Measurements from ENCODE around the gene BBIP1.
"Not testable (repeated sequence)": the region's sequence is repeated elsewhere in the genome, so short reads cannot be mapped to it uniquely, and the experiment has no call there.

The BBIP1 gene

DNA sequence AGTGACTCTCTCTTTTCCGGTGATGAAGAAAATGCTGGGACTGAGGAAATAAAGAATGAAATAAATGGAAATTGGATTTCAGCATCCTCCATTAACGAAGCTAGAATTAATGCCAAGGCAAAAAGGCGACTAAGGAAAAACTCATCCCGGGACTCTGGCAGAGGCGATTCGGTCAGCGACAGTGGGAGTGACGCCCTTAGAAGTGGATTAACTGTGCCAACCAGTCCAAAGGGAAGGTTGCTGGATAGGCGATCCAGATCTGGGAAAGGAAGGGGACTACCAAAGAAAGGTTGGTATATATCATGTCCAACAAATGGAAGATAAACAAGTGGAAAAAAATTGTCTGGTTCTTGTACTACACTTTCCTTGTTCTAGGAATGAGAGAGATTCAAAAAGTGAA is 37.7 kb downstream of the BBIP1 start:
- no peak for DNase-seq

DNA sequence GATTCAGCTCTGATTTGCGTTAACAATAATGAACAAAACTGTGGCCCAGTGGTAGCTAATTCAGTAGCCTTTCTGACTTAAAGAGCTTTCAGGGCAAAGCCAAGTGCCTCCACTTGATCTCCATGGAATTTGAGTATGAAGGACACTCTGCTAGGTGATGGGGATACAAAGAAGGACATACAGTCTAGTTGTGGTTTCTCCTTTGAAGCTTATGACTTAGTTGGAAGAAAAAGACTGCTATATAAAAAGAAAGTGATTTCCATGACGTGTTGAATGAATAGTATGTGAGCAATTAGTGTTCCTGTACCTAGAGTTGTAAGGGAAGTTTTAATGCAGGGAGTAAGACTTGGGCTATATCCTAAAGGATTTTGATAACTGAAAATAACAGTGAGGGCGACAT is 39.0 kb downstream of the BBIP1 start:
- DNase-seq, result no peak

DNA sequence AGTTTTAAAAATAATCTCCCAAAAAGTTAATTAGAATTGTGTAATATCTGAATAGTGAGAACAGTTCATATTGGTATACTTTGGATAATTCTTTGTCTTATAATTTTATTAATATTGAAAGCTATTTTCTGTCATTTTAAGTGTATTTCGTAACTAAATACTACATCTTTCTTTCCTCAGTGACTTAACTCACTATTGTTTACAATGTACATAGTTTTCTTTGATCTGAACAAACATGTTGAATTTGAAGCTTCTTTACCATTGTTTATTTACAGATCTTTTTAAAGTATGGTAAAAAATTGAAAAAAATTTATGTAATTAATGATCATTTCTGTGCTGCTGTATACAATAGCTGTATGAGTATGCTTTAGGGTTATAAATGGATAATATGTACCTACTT is 42.2 kb downstream of the BBIP1 start:
- DNase-seq, result no peak

DNA sequence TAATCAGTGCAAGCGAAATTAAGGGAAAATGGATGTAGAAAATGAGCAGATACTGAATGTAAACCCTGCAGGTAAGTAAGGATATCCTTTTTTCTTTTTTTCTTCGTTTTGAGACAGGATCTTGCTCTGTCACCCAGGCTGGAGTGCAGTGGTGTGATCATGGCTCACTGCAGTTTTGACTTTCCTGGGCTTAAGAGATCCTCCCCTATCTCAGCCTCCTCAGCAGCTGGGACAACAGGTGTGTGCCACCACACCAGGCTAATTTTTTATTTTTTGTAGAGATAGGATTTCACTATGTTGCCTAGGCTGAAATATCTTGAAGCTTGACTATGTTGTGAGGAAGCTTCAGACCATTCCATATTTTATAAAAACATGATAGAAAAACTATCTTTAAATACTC is 43.0 kb downstream of the BBIP1 start:
- no peak for DNase-seq

DNA sequence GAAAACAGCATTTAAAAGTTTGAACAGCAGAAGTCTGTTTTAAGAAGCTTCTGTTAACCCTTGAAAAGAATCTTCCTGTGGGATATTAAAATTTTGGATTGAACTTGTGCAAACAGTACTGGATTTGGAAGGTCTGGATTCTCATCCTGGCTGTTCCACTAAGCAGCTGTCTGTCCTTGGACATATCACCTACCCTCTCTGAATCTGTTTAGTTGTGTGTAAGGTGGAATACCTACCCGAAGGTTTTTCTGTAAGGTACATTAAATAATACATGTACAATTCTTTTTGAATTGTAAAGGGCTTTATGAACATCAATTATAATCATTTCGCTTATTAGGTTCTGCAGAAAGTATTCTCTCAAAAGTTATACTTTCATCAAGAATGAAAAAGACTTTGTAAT is 45.0 kb downstream of the BBIP1 start:
- DNase-seq, result no peak

DNA sequence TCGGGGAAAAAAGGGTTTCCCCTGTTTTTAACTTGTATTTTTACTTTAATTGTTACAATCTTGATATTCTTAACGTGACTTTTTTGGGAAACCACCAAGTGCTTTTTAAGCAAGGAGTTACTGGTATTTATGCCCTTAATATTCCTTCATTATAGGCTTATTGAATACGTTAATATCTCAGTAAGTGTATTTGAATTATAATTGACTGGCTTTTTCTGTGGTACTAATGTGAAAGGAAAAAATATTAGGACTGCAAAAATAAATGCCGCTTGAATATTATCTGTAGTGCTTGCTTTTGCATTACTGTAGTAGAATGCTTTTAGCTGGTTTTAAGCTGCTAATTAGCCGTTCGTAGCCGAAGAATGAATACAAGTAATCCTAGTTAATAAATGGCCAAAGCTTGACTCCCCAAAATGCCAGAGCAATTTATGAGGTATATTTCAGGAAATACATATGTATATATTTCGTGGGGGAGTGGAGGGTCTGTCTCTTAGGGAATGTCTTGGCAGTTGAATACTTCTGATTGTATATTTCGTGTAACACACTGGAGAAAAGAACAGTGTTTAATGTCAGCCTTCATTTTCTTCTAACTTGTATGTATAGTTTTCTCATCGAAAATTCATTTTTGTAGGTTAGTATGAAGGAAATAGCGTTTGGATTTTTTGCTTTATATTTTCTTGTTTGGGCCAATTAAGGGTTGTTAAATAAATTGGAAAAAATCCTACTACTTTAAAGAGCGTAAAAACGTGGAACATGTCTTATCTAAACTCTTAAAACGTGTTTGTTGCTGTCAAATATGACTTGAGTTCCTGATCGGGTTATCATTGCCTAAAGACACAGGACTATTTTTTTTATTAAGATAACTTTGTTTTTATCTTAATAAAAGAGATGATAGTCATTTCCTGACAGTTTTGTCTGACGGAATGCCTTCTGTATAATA is 45.7 kb downstream of the BBIP1 start:
- DNase-seq, result no peak

DNA sequence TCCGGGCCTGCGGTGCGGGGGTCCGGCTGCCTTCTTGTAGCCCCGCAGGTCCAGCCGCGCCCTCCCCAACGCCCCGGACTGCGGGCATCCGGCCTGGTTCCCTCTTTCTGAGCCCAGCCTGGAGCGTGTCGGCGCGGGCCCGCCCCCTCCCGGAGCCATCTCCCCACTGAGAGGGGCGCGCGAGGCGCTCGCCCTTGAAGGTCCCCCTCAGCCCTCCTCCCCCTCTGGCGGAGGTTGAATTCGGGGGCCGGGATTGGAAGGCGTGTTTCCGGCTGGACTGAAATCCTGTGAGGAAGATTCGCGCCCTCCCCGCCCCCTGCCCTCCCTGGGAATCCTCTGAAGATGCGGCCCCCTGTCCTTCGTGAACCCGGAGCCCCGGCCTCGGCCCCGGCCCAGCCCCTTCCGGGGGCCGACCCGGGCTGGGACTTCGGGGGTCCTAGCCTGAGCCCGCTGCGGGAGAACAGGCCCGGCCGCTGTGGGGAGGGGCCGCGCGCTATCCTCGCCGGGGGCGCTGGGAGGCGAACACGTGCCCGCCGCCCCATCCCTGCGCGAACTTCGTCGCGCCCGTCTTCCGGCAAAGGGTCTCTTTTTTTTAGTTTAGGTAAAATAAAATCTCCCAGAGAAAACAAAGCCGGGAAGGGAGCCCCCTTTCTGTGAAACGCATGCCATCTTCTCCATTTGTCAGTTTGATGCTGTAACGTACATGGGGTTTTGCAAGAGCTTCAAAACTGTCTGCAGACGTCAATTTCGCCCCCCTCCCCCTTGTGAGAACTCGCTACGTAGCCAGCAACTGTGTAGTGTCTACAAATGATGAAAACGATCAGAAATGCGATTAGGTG is 46.6 kb downstream of the BBIP1 start:
- DNase-seq, result no peak

DNA sequence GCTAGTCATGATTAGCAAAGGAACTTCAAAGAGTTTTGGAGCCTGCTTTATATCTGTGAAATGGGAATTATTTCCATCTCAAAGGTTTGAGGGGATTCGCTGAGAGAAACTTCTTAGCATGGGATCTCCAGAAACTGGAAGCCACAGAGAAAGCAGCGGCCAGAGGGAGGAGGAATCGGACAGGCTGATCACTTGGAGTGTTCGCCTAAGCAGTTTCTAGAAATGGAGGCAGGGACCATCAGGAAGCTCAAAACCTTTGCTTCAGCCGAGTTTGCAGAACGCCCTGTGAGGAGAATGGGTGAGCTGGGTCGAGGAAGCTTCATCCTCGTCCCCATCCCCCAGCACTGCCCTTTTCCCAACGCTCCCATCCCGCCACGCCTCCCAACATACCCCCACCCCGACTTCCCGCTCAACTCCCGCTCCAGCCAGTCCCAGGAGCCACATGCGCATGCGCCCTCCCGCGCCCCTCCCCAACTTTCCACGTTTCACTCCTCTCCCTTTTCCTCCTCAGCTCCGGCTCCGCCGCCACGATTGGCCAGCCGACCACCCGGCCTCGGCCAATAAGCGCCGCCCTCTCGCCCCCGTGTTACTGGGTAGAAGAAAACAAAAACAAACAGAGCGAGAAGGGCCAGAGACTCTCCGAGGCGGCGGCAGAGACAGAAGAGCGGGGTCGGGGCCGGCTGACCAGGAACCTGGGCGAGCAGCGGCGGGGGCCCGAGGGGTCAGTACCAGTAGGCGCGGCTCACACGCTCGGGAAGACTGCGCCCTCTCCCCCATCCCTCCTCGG is 47.5 kb downstream of the BBIP1 start, which contains the start of gene PDCD4:
TSS of gene PDCD4 (plus strand) at position 631 of the 787 bp plus-strand sequence. CDS start 4,100 bp downstream, outside the sequence.
- peak; percentile 73 for DNase-seq

DNA sequence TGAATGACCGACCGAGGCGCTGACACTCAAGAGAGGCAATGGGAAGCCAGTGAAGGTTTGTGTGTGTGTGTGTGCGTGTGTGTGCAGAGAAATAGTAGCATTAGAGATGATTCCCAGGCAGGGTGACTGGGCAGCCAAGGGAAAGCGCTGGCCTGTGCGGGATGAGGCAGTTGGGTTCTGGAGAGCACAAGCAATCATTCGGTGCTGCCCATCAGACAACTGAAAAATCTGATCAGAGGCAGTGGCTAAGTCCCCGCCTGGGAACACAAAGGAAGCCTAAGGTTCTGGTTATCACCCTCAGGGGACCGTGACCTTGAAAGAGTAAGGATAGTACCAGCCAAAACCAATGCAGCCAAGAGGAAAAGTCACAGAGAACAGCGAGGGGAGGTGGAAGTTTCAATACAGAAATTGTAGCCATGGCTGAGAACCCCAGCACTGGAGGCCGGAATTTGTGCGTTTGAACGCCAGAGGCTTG is 48.1 kb downstream of the BBIP1 start:
- no peak for DNase-seq

DNA sequence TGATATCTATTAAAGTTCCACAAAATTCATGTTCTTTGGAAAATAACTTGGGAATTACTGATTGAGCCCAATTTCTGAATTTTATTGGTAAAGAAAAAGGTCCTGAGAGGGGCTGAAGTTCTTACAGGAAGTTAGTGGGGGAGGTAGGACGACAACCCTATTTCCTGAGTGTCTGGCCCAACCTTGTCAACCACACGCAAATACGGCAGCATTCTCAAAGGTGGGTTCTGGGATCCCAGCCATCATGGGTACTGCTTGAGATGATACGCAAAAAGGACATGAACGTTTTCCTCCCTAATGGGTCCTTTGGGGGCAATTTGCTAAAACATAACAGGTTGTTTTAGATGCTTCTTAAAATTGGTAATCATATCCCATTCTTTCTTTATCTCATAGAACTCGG is 50.0 kb downstream of the BBIP1 start:
- DNase-seq, result no peak

DNA sequence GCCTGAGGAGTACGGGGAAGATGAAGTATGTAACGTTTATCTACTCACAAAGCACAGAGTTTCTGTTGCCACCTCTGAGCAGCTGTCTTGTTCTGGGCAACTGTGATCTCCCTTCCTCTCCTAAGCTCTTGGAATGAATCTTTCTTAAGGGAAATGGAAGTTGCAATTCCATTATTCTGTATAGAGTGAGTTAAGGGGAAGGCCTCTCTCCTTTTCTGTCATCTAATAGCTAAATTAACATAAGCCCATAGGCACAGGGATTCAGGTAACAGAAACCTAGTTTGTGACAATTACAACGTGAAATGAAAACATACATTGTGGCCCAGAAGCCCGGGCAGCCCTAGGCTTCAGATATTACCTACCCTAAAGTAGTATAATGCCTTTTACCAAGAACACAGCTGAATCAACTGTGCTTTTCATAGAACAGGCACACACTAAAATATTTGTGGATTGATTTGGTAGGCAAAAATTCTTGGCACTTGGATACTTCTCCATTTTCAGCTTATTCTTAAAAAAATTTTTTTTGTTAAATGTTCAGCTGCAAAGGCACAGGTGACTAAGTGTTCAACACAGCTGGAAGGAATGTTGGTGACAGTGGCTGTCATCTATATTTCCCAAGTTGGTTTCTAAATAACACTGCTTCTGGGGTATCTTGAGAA is 51.0 kb downstream of the BBIP1 start:
- DNase-seq, result no peak

DNA sequence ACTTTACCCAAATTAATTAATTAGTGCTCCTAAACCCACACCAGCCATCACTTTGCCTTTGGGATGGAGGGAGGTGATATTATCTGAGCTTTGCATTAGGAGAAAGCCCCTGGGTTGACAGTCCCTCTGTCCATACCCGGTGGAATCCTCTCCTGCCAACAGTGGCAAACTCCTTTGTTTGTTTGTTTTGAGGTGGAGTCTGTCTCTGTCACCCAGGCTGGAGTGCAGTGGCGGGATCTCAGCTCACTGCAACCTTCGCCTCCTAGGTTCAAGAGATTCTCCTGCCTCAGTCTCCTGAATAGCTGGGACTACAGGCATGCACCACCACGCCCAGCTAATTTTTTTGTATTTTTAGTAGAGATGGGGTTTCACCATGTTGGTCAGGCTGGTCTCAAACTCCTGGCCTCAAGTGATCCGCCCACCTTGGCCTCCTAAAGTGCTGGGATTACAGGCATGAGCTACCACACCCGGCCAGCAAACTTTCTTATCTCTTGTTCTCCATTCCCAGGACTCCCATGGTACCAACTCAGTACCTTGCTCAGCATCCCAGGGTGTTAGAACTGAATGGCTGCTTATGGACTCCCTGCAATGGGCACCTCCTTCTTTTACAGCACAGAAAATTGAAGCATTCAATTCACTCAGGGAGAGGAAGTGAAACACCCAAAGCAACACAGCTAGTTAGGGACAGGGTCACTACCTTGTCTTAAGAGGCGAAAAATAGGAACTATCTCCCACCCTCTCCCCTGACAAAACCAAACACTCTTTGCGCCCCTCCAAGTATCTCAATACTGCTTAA is 51.8 kb downstream of the BBIP1 start:
- not testable (repeated sequence) for DNase-seq

DNA sequence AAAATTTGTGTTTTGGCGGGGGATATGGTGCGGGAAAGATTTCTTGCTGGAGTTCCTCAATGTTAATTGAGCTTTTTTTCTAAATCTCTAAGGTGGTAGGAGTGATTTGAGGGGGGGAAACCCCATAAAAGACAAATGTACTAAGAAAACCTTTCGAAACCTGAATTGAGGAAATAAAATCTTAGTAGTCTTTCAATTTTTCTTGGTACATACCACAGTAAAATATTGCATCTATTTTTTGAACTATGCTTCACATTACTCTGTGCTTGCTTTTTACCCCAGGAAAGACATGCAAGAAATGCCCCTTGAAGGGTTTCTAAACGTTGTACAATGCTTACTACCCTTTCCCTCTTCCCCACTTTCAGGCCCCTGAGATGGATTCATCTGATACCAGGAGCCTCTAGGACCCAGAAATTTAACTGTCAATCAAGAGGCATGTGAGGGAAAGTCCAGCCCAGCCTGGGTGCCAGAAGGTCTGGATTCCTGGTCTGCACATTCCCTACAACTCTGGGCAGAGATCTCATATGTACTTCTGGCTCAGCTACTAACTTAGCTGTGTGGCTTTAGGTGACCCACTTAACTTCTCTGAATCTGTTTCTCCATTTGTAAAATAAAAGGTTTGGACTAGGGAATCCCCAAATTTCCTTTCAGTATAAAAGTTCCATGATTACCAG is 53.0 kb downstream of the BBIP1 start:
- DNase-seq, result no peak

DNA sequence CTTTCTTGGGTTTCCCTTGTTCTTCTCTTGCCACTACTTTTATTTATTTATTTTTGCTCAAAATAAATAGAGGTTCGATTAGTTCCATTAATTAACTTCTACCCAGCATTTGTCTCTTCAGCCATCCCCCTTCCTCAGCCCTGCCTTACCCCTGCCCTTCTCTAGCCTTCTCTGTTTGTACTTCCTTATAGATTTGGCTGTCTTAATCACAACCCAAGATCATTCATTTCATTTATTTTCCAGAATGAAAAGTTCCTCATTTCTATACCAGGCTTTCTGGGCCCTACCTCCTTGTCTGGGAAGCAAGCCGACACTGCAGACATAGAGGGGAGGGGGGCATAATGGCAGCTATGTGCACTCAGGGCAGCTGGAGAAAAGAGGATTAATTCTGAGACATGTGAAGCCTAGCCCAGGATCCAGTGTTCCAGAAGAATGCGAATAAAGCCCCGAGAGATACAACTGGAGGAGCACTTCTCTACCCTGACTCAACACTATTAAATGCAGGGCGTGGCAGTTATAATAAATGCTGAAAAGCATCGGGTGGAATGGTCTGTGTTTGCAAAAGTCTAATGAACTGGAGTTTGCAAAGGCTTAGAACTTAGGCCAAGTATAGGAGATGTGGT is 53.7 kb downstream of the BBIP1 start:
- DNase-seq, result no peak

DNA sequence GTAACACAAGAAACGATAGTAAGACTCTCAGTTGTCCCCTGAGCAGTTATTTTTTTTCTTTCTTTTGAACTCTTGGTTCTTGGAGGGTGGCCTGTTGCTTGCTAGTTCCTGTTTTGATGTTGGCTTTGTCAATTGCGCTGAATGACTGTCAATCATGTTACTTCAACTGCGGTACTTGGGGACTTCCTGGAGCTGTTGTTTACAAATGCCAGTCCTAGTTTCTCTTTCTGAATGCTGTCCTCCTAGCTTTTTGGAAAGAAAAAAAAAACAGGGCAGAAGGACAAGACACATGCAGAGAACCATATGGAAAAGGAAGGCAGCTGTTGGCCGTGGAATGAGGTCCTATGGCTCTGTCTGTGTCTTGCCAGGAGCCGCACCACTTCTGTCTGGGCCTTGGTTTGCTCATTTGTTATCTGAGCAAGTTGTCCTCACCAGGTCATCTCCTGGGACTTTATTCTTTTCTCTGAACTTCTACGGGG is 54.3 kb downstream of the BBIP1 start:
- DNase-seq, result no peak

DNA sequence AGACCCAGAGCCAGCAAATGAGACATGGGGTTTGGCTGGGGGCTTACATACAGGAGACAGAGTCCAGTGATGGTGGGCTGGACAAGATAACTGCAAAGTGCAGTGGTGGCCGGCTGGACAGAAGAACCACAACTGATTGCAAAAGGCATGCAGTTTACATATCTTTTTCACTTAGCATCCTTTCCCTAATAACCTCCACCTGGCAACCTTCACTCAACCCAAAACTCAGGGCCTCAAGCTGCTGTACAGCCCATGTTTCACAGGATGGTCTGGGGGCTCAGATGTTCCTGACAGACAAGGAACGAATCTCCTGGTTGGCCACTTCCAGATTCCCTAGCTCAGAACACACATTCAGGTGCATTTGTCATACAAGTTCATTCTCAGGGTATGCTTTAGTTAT is 55.0 kb downstream of the BBIP1 start:
- no peak for DNase-seq

DNA sequence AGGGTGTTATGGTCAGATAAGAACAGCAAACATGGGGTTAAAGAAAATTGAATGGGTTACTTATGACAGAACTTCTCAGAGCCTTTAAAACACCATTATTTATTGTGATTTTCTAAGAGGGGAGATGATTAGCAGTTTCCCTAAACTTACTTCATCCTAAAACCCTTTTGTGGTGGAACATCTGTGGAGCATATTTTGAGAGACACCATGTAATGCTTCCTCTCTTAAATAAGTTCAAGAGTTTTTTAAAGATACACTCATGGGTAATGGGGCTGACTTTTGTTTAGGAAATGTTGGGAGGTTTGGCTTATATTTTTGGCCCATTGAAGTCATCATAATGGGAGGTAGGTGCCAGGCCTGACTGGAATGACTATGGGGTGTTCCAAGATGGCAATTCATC is 55.6 kb downstream of the BBIP1 start:
- no peak for DNase-seq

DNA sequence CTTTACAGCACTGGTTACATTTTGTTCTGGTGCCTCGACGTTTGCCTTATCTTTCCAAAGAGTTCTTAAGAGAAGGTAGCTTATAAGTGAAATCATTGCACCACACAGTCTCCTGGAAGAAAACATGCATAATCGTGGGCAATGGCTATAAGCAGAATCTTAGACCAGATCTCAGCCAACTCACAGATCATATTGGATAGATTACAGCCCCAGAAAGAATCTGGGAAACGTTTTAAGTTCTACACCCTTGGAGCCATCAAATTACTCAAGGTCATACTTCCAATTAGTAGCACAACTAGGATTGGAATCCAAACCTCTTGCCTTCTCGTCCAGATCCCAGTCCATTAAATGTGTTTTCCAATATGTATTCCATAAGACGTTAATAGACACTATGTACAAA is 56.0 kb downstream of the BBIP1 start:
- no peak for DNase-seq

DNA sequence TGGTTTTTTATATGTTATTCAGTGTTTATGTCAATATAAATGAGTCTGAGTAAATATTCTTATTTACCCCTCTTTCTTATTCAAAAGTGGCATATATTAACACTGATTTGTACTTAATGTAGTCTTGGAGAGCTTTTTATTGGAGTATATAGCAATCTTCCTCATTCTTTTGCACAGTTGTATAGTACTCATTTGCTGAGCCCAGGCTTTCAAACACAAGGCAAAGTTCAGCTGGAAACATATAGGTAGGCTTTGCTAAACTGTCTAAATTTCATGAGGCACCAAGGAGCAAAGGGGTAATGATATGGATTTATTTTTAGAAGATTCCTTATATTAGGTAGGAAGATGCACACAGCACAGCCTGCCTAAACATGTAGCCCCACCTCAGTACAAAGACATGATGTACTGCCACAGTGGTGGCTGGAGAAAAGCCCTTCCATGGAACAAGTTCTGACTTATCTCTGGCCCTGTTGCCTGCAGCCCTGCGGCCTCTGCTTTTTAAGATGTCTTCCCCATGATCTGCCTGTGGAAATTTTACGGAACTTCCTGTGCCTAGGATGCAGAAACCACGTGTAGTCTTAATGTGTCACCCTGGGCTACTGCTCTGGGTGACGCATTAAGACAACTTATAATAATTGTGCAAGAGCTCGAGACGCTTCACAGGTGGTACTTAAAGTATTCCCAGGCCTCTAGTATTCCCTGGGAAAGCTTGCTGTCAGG is 56.9 kb downstream of the BBIP1 start:
- DNase-seq, result no peak

DNA sequence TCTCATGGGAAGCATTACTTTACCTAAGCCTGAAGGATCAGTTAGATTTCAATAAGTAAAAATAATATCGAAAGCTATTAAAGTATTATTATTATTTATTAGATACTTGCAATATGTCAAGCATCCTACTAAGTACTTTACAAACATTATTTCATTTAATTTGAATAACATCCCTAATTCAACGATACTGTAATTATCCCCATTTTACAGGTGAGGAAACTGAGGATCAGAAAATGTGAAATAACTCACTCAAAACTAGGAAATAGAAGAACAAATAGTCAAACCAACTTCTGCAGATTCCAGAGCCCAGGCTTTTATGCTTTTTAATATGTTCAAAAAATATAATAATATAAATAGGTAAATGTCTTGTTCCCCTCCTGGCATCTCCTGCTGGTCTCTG is 57.5 kb downstream of the BBIP1 start:
- no peak for DNase-seq
